DOHH2 (cell line): Measurements from ENCODE around the gene EPHA4.

ENCODE experiments used
- EZH2phosphoT487 ChIP-seq: fragments of 200-600 bp; sonication (generic); IDR thresholded peaks from 2 replicates; pipeline ENCODE4 v1.6.1; 2017; ENCODE audit warnings: borderline replicate concordance, mild to moderate bottlenecking, antibody characterized with exemption, low read length, moderate library complexity, mixed read lengths
- TF ChIP-seq, protein P1 (sequence below): fragments of 200-600 bp; sonication (generic); IDR thresholded peaks from one replicate; pipeline ENCODE4 v1.5.1; 2014; ENCODE audit warnings: antibody characterized with exemption, mild to moderate bottlenecking, low read depth, low read length; ENCODE audit not compliant: poor library complexity, severe bottlenecking

DNA sequence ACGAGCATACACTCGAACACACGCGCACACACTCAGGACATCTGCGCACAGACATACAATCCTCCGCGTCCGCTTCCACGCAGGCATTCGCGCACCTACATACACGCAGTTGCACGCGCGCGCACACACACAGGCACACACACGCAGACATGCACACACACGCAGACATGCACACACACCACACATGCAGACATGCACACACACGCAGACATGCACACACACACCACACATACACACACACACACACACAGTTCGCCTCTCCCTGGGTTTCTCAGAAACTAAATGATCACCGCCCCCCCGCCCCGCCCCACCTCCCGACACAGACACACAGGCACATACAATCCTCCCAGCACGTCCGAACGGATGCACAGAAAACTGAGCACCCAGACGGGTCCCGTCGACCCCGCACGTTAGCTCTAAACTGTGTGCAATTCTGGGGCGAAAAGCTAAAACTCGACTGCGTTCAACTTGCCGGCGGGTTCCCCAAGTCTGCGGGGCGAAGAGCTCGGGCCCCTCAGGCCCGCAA is 1.0 kb downstream of the EPHA4 start:
- TF ChIP-seq, protein P1, sequence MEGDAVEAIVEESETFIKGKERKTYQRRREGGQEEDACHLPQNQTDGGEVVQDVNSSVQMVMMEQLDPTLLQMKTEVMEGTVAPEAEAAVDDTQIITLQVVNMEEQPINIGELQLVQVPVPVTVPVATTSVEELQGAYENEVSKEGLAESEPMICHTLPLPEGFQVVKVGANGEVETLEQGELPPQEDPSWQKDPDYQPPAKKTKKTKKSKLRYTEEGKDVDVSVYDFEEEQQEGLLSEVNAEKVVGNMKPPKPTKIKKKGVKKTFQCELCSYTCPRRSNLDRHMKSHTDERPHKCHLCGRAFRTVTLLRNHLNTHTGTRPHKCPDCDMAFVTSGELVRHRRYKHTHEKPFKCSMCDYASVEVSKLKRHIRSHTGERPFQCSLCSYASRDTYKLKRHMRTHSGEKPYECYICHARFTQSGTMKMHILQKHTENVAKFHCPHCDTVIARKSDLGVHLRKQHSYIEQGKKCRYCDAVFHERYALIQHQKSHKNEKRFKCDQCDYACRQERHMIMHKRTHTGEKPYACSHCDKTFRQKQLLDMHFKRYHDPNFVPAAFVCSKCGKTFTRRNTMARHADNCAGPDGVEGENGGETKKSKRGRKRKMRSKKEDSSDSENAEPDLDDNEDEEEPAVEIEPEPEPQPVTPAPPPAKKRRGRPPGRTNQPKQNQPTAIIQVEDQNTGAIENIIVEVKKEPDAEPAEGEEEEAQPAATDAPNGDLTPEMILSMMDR: no peak
- no peak for TF ChIP-seq EZH2phosphoT487
